ENCODE results near the gene TFF3. TPM values are rescaled to one million over a fixed set of nuclear protein-coding genes. Genes with fewer than 3 reads are reported as not detected.

TFF3 gene
- total and polyA plus RNA-seq, 5 donors = 1.2 to 2.6 (median 1.9) TPM

- Histone ChIP-seq H3K27me3 (ENCODE audit: control insufficient read depth, insufficient read depth) (no peaks in the 10 kb centered on the region), H3K4me1 (ENCODE audit: control insufficient read depth, insufficient read depth, low read length) (peaks cover 2% of the 10 kb centered on the region), H3K4me3 (ENCODE audit: low read length) (no peak overlapping the region), H3K9me3 (ENCODE audit: control insufficient read depth, low read length) (no peaks in the 10 kb centered on the region), H3K27ac (ENCODE audit: low read length) (peak overlapping the region; percentile 34)
- no peak for ATAC-seq
- WGBS = 65% methylated on average over 12 of the region's 12 CpGs
- intact Hi-C loops (cut with DNase I) = no loop called here
- DNase-seq = no peak
These were observed 13.0 kb downstream of the TFF3 start for GRCh38 chr21:42302076-42302650.

- Histone ChIP-seq H3K9me3 (ENCODE audit: control insufficient read depth, low read length) (no peaks in the 10 kb centered on the region), H3K4me3 (ENCODE audit: low read length) (no peak overlapping the region), H3K4me1 (ENCODE audit: control insufficient read depth, insufficient read depth, low read length) (peaks cover 2% of the 10 kb centered on the region), H3K27me3 (ENCODE audit: control insufficient read depth, insufficient read depth) (no peaks in the 10 kb centered on the region), H3K27ac (ENCODE audit: low read length) (no peak overlapping the region)
- intact Hi-C loops (cut with DNase I) = no loop called here
- ATAC-seq (peak; percentile 50 to 83), DNase-seq (no peak)
- WGBS = 70% methylated on average over 20 of the region's 20 CpGs
These were observed 13.7 kb downstream of the TFF3 start for GRCh38 chr21:42301371-42302075.

GRCh38 chr21:42300956-42301355, 14.3 kb downstream of the TFF3 start:
- H3K27me3 ChIP-seq (ENCODE audit: control insufficient read depth, insufficient read depth) = no peaks in the 10 kb centered on the region
- intact Hi-C loops (cut with DNase I) = no loop called here
- WGBS = 89% methylated on average over 9 of the region's 9 CpGs
- no peak for DNase-seq
- H3K9me3 ChIP-seq (ENCODE audit: control insufficient read depth, low read length) = no peaks in the 10 kb centered on the region
- no peak overlapping the region for H3K27ac ChIP-seq (ENCODE audit: low read length)
- H3K4me3 ChIP-seq (ENCODE audit: low read length) = no peak overlapping the region
- peaks cover 2% of the 10 kb centered on the region for H3K4me1 ChIP-seq (ENCODE audit: control insufficient read depth, insufficient read depth, low read length)
- ATAC-seq = no peak

GRCh38 chr21:42300045-42300583, 15.1 kb downstream of the TFF3 start:
- intact Hi-C loops (cut with DNase I) = no loop called here

GRCh38 chr21:42299324-42300044, 15.7 kb downstream of the TFF3 start:
- H3K27me3 ChIP-seq (ENCODE audit: control insufficient read depth, insufficient read depth) = no peaks in the 10 kb centered on the region
- 61% methylated on average over 20 of the region's 20 CpGs for WGBS
- no peaks in the 10 kb centered on the region for H3K9me3 ChIP-seq (ENCODE audit: control insufficient read depth, low read length)
- H3K27ac ChIP-seq (ENCODE audit: low read length) = no peak overlapping the region
- DNase-seq (peak in 2 of 3 donors; percentile 69 to 79), ATAC-seq (peak in 1 of 2 donors; percentile 54)
- no peak overlapping the region for H3K4me3 ChIP-seq (ENCODE audit: low read length)
- H3K4me1 ChIP-seq (ENCODE audit: control insufficient read depth, insufficient read depth, low read length) = peaks cover 2% of the 10 kb centered on the region
- intact Hi-C loops (cut with DNase I) = no loop called here

More at GRCh38 chr21:42300045-42300583, 15.1 kb downstream of the TFF3 start:
- H3K27ac ChIP-seq (ENCODE audit: low read length) = no peak overlapping the region
- no peak overlapping the region for H3K4me3 ChIP-seq (ENCODE audit: low read length)
- H3K4me1 ChIP-seq (ENCODE audit: control insufficient read depth, insufficient read depth, low read length) = peaks cover 2% of the 10 kb centered on the region
- no peaks in the 10 kb centered on the region for H3K27me3 ChIP-seq (ENCODE audit: control insufficient read depth, insufficient read depth)
- DNase-seq (no peak), ATAC-seq (no peak)
- no peaks in the 10 kb centered on the region for H3K9me3 ChIP-seq (ENCODE audit: control insufficient read depth, low read length)
- WGBS = 80% methylated on average over 7 of the region's 7 CpGs

GRCh38 chr21:42298657-42299056, 16.6 kb downstream of the TFF3 start:
- H3K9me3 ChIP-seq (ENCODE audit: control insufficient read depth, low read length) = no peaks in the 10 kb centered on the region
- no peaks in the 10 kb centered on the region for H3K27me3 ChIP-seq (ENCODE audit: control insufficient read depth, insufficient read depth)
- 69% methylated on average over 5 of the region's 5 CpGs for WGBS
- H3K4me1 ChIP-seq (ENCODE audit: control insufficient read depth, insufficient read depth, low read length) = peaks cover 2% of the 10 kb centered on the region
- H3K4me3 ChIP-seq (ENCODE audit: low read length) = no peak overlapping the region
- no peak overlapping the region for H3K27ac ChIP-seq (ENCODE audit: low read length)
- no peak for ATAC-seq
- intact Hi-C loops (cut with DNase I) = no loop called here
- no peak for DNase-seq

- intact Hi-C loops (cut with DNase I) = no loop called here
- Histone ChIP-seq H3K4me1 (ENCODE audit: control insufficient read depth, insufficient read depth, low read length) (peaks cover 2% of the 10 kb centered on the region), H3K4me3 (ENCODE audit: low read length) (no peak overlapping the region), H3K9me3 (ENCODE audit: control insufficient read depth, low read length) (no peaks in the 10 kb centered on the region), H3K27me3 (ENCODE audit: control insufficient read depth, insufficient read depth) (no peaks in the 10 kb centered on the region), H3K27ac (ENCODE audit: low read length) (no peak overlapping the region)
- DNase-seq = no peak
- 75% methylated on average over 6 of the region's 6 CpGs for WGBS
- no peak for ATAC-seq
These were observed 17.0 kb downstream of the TFF3 start for GRCh38 chr21:42298237-42298636.

GRCh38 chr21:42297377-42297776, 17.8 kb downstream of the TFF3 start:
- WGBS = 85% methylated on average over 9 of the region's 9 CpGs
- H3K27ac ChIP-seq (ENCODE audit: low read length) = no peak overlapping the region
- peaks cover 2% of the 10 kb centered on the region for H3K4me1 ChIP-seq (ENCODE audit: control insufficient read depth, insufficient read depth, low read length)
- DNase-seq (no peak), ATAC-seq (no peak)
- H3K9me3 ChIP-seq (ENCODE audit: control insufficient read depth, low read length) = no peaks in the 10 kb centered on the region
- no peak overlapping the region for H3K4me3 ChIP-seq (ENCODE audit: low read length)
- no peaks in the 10 kb centered on the region for H3K27me3 ChIP-seq (ENCODE audit: control insufficient read depth, insufficient read depth)
- intact Hi-C loops (cut with DNase I) = no loop called here

GRCh38 chr21:42296501-42296900, 18.7 kb downstream of the TFF3 start:
- intact Hi-C loops (cut with DNase I) = no loop called here
- Histone ChIP-seq H3K9me3 (ENCODE audit: control insufficient read depth, low read length) (no peaks in the 10 kb centered on the region), H3K27me3 (ENCODE audit: control insufficient read depth, insufficient read depth) (no peaks in the 10 kb centered on the region), H3K4me1 (ENCODE audit: control insufficient read depth, insufficient read depth, low read length) (peaks cover 2% of the 10 kb centered on the region), H3K27ac (ENCODE audit: low read length) (no peak overlapping the region), H3K4me3 (ENCODE audit: low read length) (no peak overlapping the region)
- 83% methylated on average over 7 of the region's 7 CpGs for WGBS
- ATAC-seq (no peak), DNase-seq (peak in 1 of 3 donors; percentile 11)

GRCh38 chr21:42295845-42296244, 19.4 kb downstream of the TFF3 start:
- DNase-seq = peak in 1 of 3 donors; percentile 2
- H3K27me3 ChIP-seq (ENCODE audit: control insufficient read depth, insufficient read depth) = no peaks in the 10 kb centered on the region

GRCh38 chr21:42294273-42294880, 20.8 kb downstream of the TFF3 start:
- intact Hi-C loops (cut with DNase I) = no loop called here
- ATAC-seq = peak in 1 of 2 donors; percentile 31
- Histone ChIP-seq H3K27ac (ENCODE audit: low read length) (no peak overlapping the region), H3K9me3 (ENCODE audit: control insufficient read depth, low read length) (no peaks in the 10 kb centered on the region), H3K4me3 (ENCODE audit: low read length) (no peak overlapping the region), H3K4me1 (ENCODE audit: control insufficient read depth, insufficient read depth, low read length) (no peaks in the 10 kb centered on the region), H3K27me3 (ENCODE audit: control insufficient read depth, insufficient read depth) (no peaks in the 10 kb centered on the region)
- no peak for DNase-seq
- 90% methylated on average over 22 of the region's 22 CpGs for WGBS

More at GRCh38 chr21:42295845-42296244, 19.4 kb downstream of the TFF3 start:
- H3K9me3 ChIP-seq (ENCODE audit: control insufficient read depth, low read length) = no peaks in the 10 kb centered on the region
- intact Hi-C loops (cut with DNase I) = no loop called here
- no peak overlapping the region for H3K4me3 ChIP-seq (ENCODE audit: low read length)
- no peak overlapping the region for H3K27ac ChIP-seq (ENCODE audit: low read length)
- WGBS = 69% methylated on average over 15 of the region's 15 CpGs
- no peak for ATAC-seq
- H3K4me1 ChIP-seq (ENCODE audit: control insufficient read depth, insufficient read depth, low read length) = peaks cover 2% of the 10 kb centered on the region

Data from right cardiac atrium (tissue), 5 donors.